ENCODE measurements around the gene PSME3.
"Not testable (repeated sequence)": the region's sequence is repeated elsewhere in the genome, so short reads cannot be mapped to it uniquely, and the experiment has no call there.

Gene PSME3

GRCh38 chr17:42882166-42882565 is 49.0 kb downstream of the PSME3 start:
- no peak overlapping the region for H3K27ac ChIP-seq
- TF ChIP-seq ZFX (IDR thresholded peaks at IDR 0.05) (no peak), CTCF (conservative IDR thresholded peaks at IDR 0.05) (no peak)

GRCh38 chr17:42883802-42884558 is 50.8 kb downstream of the PSME3 start:
- H3K27ac ChIP-seq, result no peak overlapping the region
- TF ChIP-seq CTCF (conservative IDR thresholded peaks at IDR 0.05), result no peak
- TF ChIP-seq ZFX (IDR thresholded peaks at IDR 0.05), result no peak

- H3K27ac ChIP-seq, result not testable (repeated sequence)
These were observed 52.6 kb downstream of the PSME3 start for GRCh38 chr17:42885806-42886205.

- H3K27ac ChIP-seq, result no peak overlapping the region
These were observed 53.3 kb downstream of the PSME3 start for GRCh38 chr17:42886283-42887176.

GRCh38 chr17:42889809-42890208 is 56.6 kb downstream of the PSME3 start:
- TF ChIP-seq CTCF (conservative IDR thresholded peaks at IDR 0.05) (no peak), ZFX (IDR thresholded peaks at IDR 0.05) (no peak)
- H3K27ac ChIP-seq, result no peak overlapping the region

More at GRCh38 chr17:42886283-42887176, 53.3 kb downstream of the PSME3 start:
- no peak for TF ChIP-seq CTCF (conservative IDR thresholded peaks at IDR 0.05)
- TF ChIP-seq ZFX (IDR thresholded peaks at IDR 0.05), result no peak

- no peak overlapping the region for H3K27ac ChIP-seq
- no peak for TF ChIP-seq ZFX (IDR thresholded peaks at IDR 0.05)
- no peak for TF ChIP-seq CTCF (conservative IDR thresholded peaks at IDR 0.05)
These were observed 58.4 kb downstream of the PSME3 start for GRCh38 chr17:42891539-42892152.

- no peak overlapping the region for H3K27ac ChIP-seq
- TF ChIP-seq CTCF (conservative IDR thresholded peaks at IDR 0.05) (no peak), ZFX (IDR thresholded peaks at IDR 0.05) (no peak)
These were observed 60.2 kb downstream of the PSME3 start for GRCh38 chr17:42893359-42893758.
